ENCODE measurements around the gene UTP18. TPM values are rescaled to one million over a fixed set of nuclear protein-coding genes. Genes with fewer than 3 reads are reported as not detected.
"Not testable (repeated sequence)": the region's sequence is repeated elsewhere in the genome, so short reads cannot be mapped to it uniquely, and the experiment has no call there.

Gene UTP18
- total RNA-seq, 6 experiments from 2014 or later, result 24.7 to 38.5 (median 35.2) TPM

DNA sequence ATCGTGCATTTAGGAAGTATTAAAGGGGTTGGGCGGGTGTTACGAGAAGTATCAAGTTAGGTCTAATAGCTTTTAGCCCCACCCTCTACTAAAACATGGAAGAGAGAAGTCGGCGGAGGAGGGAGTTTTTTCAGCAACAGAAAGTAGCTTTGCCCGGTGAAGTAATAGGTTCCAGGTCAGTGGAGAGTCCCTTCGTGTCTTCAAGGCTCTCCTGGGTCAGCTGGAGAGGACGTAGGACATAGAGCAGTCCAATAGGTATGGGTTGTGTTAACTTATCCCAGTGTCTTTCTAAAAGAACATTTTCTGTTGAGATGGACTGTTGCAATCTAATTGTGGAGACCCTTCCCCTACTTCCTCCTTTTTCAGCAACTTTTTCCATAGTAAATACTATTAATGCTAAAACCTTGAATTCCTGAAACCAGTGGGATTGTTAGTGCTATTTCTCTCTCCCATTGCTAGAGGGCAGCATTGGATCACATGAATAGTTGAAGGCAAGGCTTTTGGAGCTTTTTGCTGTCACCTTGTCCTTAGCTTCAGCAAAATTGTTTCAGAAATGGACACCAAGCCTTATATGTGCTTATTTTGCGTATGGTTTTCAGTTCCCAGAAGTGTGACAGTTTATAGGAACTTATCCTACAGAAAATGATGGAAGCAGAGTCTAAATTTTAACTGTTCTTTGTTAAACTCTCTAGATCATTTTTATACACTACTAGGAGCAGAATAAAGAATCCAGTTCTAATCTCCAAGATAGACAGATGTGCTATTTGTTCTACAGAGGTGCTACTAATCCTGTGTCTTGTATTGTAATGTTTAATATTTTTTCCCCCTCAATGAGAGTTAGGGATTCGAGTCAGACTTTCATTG lies 38.4 kb downstream of the UTP18 start:
- DNase-seq, result peak; percentile 48
- H3K4me1 Mint-ChIP-seq (ENCODE audit: low read depth), result no peaks in the 10 kb centered on the region
- TF ChIP-seq, protein P1, sequence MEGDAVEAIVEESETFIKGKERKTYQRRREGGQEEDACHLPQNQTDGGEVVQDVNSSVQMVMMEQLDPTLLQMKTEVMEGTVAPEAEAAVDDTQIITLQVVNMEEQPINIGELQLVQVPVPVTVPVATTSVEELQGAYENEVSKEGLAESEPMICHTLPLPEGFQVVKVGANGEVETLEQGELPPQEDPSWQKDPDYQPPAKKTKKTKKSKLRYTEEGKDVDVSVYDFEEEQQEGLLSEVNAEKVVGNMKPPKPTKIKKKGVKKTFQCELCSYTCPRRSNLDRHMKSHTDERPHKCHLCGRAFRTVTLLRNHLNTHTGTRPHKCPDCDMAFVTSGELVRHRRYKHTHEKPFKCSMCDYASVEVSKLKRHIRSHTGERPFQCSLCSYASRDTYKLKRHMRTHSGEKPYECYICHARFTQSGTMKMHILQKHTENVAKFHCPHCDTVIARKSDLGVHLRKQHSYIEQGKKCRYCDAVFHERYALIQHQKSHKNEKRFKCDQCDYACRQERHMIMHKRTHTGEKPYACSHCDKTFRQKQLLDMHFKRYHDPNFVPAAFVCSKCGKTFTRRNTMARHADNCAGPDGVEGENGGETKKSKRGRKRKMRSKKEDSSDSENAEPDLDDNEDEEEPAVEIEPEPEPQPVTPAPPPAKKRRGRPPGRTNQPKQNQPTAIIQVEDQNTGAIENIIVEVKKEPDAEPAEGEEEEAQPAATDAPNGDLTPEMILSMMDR (IDR thresholded peaks at IDR 0.05), result peak; percentile 78
- no peaks in the 10 kb centered on the region for H3K27me3 Mint-ChIP-seq (ENCODE audit: insufficient read depth)
- H3K9me3 Mint-ChIP-seq, result no peaks in the 10 kb centered on the region
- no peak overlapping the region for H3K27ac Mint-ChIP-seq
- H3K4me3 Mint-ChIP-seq, result no peak overlapping the region
- peaks cover 2% of the 10 kb centered on the region; the same call in 1 of the 2 replicates for H3K36me3 Mint-ChIP-seq (ENCODE audit: low read depth)

- Mint-ChIP-seq H3K9me3 (no peaks in the 10 kb centered on the region), H3K27me3 (ENCODE audit: insufficient read depth) (no peaks in the 10 kb centered on the region), H3K27ac (no peak overlapping the region), H3K36me3 (ENCODE audit: low read depth) (peaks cover 4% of the 10 kb centered on the region; the same call in 1 of the 2 replicates), H3K4me1 (ENCODE audit: low read depth) (no peaks in the 10 kb centered on the region), H3K4me3 (no peak overlapping the region)
- TF ChIP-seq, protein P1 (IDR thresholded peaks at IDR 0.05), result no peak
- no peak for DNase-seq
These were observed 39.5 kb downstream of the UTP18 start for GRCh38 chr17:51299859-51300258.

DNA sequence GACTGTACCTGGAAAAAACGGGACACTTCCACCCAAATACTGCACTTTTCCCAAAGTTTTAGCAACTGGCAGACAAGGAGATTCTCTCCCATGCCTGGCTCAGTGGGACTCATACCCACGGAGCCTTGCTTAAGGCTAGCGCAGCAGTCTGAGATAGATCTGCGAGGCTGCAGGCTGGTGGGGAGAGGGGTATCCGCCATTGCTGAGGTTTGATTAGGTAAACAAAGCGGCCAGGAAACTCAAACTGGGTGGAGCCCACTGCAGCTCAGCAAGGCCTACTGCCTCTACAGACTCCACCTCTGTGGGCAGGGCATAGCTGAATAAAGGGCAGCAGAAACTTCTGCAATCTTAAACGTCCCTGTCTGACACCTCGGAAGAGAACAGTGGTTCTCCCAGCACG lies 44.8 kb downstream of the UTP18 start:
- Mint-ChIP-seq H3K27ac (no peak overlapping the region), H3K36me3 (ENCODE audit: low read depth) (peaks cover 6% of the 10 kb centered on the region; the same call in 1 of the 2 replicates), H3K4me1 (ENCODE audit: low read depth) (no peaks in the 10 kb centered on the region), H3K4me3 (no peak overlapping the region), H3K9me3 (peaks cover 15% of the 10 kb centered on the region), H3K27me3 (ENCODE audit: insufficient read depth) (no peaks in the 10 kb centered on the region)
- TF ChIP-seq, protein P1 (IDR thresholded peaks at IDR 0.05), result no peak
- DNase-seq, result no peak

DNA sequence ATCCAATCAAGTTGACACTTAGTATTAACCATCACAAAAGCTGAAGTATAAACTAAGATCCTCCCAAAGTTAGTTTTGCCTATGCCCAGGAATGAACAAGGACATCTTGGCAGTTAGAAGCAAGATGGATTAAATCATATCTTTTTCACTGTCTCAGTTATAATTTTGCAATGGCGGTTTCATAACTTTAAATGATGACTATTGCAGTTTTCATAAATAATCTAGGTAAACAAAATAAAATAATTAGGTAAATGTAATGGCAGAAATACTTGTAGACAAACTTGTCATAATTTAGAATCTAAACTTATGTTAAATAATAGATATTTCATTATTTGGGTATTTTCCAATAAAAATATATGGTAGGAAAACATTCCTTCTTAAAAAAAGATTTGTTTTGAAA lies 51.7 kb downstream of the UTP18 start:
- H3K27me3 Mint-ChIP-seq (ENCODE audit: insufficient read depth); H3K27ac Mint-ChIP-seq; H3K4me1 Mint-ChIP-seq (ENCODE audit: low read depth); H3K9me3 Mint-ChIP-seq; H3K36me3 Mint-ChIP-seq (ENCODE audit: low read depth); DNase-seq; H3K4me3 Mint-ChIP-seq: not testable (repeated sequence)

GRCh38 chr17:51319186-51319585 lies 58.8 kb downstream of the UTP18 start:
- TF ChIP-seq, protein P1 (IDR thresholded peaks at IDR 0.05), result no peak
- Mint-ChIP-seq H3K4me3 (no peak overlapping the region), H3K27me3 (ENCODE audit: insufficient read depth) (no peaks in the 10 kb centered on the region), H3K36me3 (ENCODE audit: low read depth) (no peaks in the 10 kb centered on the region), H3K9me3 (peaks cover 6% of the 10 kb centered on the region), H3K27ac (no peak overlapping the region), H3K4me1 (ENCODE audit: low read depth) (no peaks in the 10 kb centered on the region)
- no peak for DNase-seq

DNA sequence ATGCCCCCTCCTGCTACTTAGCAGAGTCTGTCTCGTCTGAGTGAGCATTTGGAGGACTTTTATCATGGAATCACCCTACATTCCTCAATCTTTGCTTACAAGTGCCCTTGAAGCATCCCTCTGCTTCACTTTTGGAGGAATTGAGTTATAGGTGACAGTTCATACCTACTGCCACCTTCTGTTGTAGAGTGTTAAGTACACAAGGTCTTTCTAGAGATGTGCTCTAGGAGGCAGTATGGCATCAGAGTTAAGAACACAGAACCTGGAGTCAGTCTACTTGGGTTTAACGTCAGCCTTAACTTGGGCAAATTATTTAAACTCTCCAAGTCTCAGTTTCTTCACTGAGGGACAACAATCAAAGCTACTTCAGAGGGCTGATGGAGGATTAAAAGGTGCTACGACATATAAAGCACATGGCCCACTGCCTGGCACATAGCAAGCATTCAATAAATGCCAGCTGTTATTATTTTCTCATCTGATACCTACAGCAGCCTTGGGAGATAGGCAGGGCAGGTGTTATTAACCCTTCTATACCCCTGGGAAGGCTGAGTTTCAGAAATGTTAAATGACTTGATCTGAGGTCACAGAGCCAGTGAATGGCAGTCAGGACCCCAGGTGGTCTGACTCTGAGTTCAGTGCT lies 62.2 kb downstream of the UTP18 start:
- H3K27me3 Mint-ChIP-seq (ENCODE audit: insufficient read depth), result peaks cover 7% of the 10 kb centered on the region; the same call in 1 of the 2 replicates
- no peaks in the 10 kb centered on the region for H3K36me3 Mint-ChIP-seq (ENCODE audit: low read depth)
- H3K4me1 Mint-ChIP-seq (ENCODE audit: low read depth), result no peaks in the 10 kb centered on the region
- TF ChIP-seq, protein P1 (IDR thresholded peaks at IDR 0.05), result peak; percentile 55; the same call in 1 of the 2 replicates
- no peak overlapping the region for H3K27ac Mint-ChIP-seq
- peaks cover 6% of the 10 kb centered on the region for H3K9me3 Mint-ChIP-seq
- peak; percentile 43 for DNase-seq
- H3K4me3 Mint-ChIP-seq, result no peak overlapping the region

All from HFFc6 (cell line).